DND-41 (cell line): ENCODE measurements around the gene CD79A.

Source experiments
- ATAC-seq: fragments of 200-7000 bp; cut with Tn5 transposase; 3 replicates; pipeline ENCODE4 v1.9.1; 2021; ENCODE audit warnings: low read depth; ENCODE audit not compliant: insufficient read depth
- DNase-seq: peaks from one replicate; pipeline ENCODE4 v3.0.0-alpha.2; 2020
- H2AFZ ChIP-seq: 2 replicates; pipeline ENCODE4 v1.6.0; 2012; ENCODE audit warnings: low read depth, low read length
- H3K27ac ChIP-seq: 2 replicates; pipeline ENCODE4 v1.5.1; 2012; ENCODE audit warnings: low read length, inconsistent platforms
- H3K27me3 ChIP-seq: fragments of 200-600 bp; sonication (generic); 2 replicates; pipeline ENCODE4 v1.6.0; 2012; ENCODE audit warnings: low read length, mild to moderate bottlenecking, inconsistent platforms; ENCODE audit not compliant: insufficient read depth, poor library complexity
- H3K36me3 ChIP-seq: 2 replicates; pipeline ENCODE4 v1.5.1; 2012; ENCODE audit warnings: low read length, inconsistent platforms; ENCODE audit not compliant: insufficient read depth
- H3K4me1 ChIP-seq: 2 replicates; pipeline ENCODE4 v1.5.1; 2012; ENCODE audit warnings: mild to moderate bottlenecking, low read length; ENCODE audit not compliant: insufficient read depth
- H3K4me2 ChIP-seq: 2 replicates; pipeline ENCODE4 v1.6.0; 2012; ENCODE audit warnings: mild to moderate bottlenecking, moderate library complexity, low read length, inconsistent platforms; ENCODE audit not compliant: insufficient read depth
- H3K4me3 ChIP-seq, 2 experiments: fragments of 200-600 bp in 1 of 2; shearing (Covaris generic) in 1 of 2; 2 replicates each; pipeline ENCODE4 v1.5.1; 2012 to 2016; ENCODE audit warnings: inconsistent platforms in 2 of 2, low read length in 2 of 2, mild to moderate bottlenecking in 2 of 2, low read depth in 1 of 2, moderate library complexity in 1 of 2
- H3K79me2 ChIP-seq: 2 replicates; pipeline ENCODE4 v1.6.0; 2012; ENCODE audit warnings: low read length, inconsistent platforms; ENCODE audit not compliant: insufficient read depth
- H3K9ac ChIP-seq: 2 replicates; pipeline ENCODE4 v1.6.0; 2012; ENCODE audit warnings: low read depth, mild to moderate bottlenecking, inconsistent platforms, low read length, moderate library complexity
- H3K9me3 ChIP-seq: 2 replicates; pipeline ENCODE4 v1.5.1; 2012; ENCODE audit warnings: low read length, moderate library complexity, mild to moderate bottlenecking, inconsistent platforms; ENCODE audit not compliant: insufficient read depth, severe bottlenecking
- H4K20me1 ChIP-seq: 2 replicates; pipeline ENCODE4 v1.6.0; 2012; ENCODE audit warnings: low read length; ENCODE audit not compliant: insufficient read depth
- EZH2 ChIP-seq: IDR thresholded peaks from 3 replicates; pipeline ENCODE4 v1.6.1; 2012; ENCODE audit warnings: borderline replicate concordance, low read depth, mild to moderate bottlenecking, moderate library complexity, low read length, inconsistent platforms; ENCODE audit not compliant: severe bottlenecking
- TF ChIP-seq, protein P1 (sequence below): IDR thresholded peaks from 2 replicates; pipeline ENCODE4 v1.5.1; 2012; ENCODE audit warnings: borderline replicate concordance, low read length, moderate library complexity, mild to moderate bottlenecking; ENCODE audit not compliant: poor library complexity, severe bottlenecking; ENCODE audit errors: extremely low read depth

The CD79A gene

GRCh38 chr19:41868120-41868988 lies 8.7 kb upstream of the CD79A start:
- Histone ChIP-seq H3K4me2 (peak overlapping the region; percentile 48), H4K20me1 (peaks cover 77% of the 10 kb centered on the region), H3K4me3 (no peak overlapping the region), H3K79me2 (peaks cover 69% of the 10 kb centered on the region), H3K9ac (peak overlapping the region; percentile 36), H3K27ac (peak overlapping the region; percentile 73), H3K4me1 (peaks cover 97% of the 10 kb centered on the region), H3K27me3 (no peaks in the 10 kb centered on the region), H3K9me3 (no peaks in the 10 kb centered on the region), H3K36me3 (peaks cover 94% of the 10 kb centered on the region), H2AFZ (no peak overlapping the region)
- TF ChIP-seq, protein P1, sequence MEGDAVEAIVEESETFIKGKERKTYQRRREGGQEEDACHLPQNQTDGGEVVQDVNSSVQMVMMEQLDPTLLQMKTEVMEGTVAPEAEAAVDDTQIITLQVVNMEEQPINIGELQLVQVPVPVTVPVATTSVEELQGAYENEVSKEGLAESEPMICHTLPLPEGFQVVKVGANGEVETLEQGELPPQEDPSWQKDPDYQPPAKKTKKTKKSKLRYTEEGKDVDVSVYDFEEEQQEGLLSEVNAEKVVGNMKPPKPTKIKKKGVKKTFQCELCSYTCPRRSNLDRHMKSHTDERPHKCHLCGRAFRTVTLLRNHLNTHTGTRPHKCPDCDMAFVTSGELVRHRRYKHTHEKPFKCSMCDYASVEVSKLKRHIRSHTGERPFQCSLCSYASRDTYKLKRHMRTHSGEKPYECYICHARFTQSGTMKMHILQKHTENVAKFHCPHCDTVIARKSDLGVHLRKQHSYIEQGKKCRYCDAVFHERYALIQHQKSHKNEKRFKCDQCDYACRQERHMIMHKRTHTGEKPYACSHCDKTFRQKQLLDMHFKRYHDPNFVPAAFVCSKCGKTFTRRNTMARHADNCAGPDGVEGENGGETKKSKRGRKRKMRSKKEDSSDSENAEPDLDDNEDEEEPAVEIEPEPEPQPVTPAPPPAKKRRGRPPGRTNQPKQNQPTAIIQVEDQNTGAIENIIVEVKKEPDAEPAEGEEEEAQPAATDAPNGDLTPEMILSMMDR = no peak
- no peak for TF ChIP-seq EZH2
- DNase-seq (peak; percentile 28), ATAC-seq (no peak)

- ATAC-seq = no peak
- Histone ChIP-seq H4K20me1 (peaks cover 73% of the 10 kb centered on the region), H3K27me3 (no peaks in the 10 kb centered on the region), H3K9me3 (no peaks in the 10 kb centered on the region), H3K36me3 (peaks cover 88% of the 10 kb centered on the region), H3K79me2 (peaks cover 63% of the 10 kb centered on the region), H2AFZ (no peak overlapping the region), H3K4me3 (no peak overlapping the region), H3K4me1 (peaks cover 96% of the 10 kb centered on the region), H3K27ac (peak overlapping the region; percentile 73), H3K9ac (peak overlapping the region; percentile 36), H3K4me2 (peak overlapping the region; percentile 48)
- DNase-seq = no peak
- TF ChIP-seq, protein P1 = no peak
- TF ChIP-seq EZH2 = no peak
Observed at GRCh38 chr19:41868989-41869300, 8.1 kb upstream of the CD79A start.

DNA sequence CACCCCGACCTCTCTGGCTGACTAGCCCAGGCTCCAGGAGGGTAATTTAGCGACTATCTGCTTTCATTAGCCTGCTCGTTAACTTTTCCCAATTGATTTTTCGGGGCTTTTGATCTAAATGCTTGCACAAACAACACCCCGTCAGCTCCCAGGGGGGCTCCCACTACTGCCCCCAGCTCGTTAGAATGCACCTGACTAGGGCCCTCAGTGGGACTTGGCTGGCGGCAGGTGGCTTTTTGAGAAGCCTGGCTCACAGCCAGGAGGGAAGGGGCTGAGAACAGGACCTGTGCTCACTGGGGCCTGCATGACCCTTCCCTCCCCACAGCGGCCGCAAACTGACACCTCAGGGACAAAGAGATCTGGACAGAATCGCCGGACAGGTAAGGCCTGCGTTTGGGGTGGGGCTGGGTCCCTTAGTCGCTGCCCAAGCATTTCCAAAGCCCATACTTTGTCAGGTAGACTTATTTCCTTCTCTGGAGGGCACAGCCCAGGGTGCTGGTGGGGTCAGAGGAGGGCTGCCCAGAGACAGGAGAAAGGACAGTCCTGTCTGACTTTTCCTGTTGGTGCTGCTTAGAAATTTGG lies 7.6 kb upstream of the CD79A start:
- Histone ChIP-seq H3K27me3 (no peaks in the 10 kb centered on the region), H3K4me2 (peak overlapping the region; percentile 48), H3K9me3 (no peaks in the 10 kb centered on the region), H3K27ac (peak overlapping the region; percentile 73), H3K36me3 (peaks cover 83% of the 10 kb centered on the region), H3K9ac (peak overlapping the region; percentile 47), H2AFZ (no peak overlapping the region), H3K79me2 (peaks cover 58% of the 10 kb centered on the region), H3K4me1 (peaks cover 96% of the 10 kb centered on the region), H3K4me3 (no peak overlapping the region), H4K20me1 (peaks cover 68% of the 10 kb centered on the region)
- ATAC-seq (no peak), DNase-seq (peak; percentile 24)
- TF ChIP-seq EZH2 = no peak
- TF ChIP-seq, protein P1 = no peak
